Neutrophil (primary cell): ENCODE measurements around the gene UBE2D2.

Experiments used
- H3K27ac ChIP-seq: fragments of 200-600 bp; sonication (generic); 2 replicates; pipeline ENCODE4 v1.5.1; 2016; ENCODE audit warnings: mild to moderate bottlenecking, moderate library complexity
- H3K27me3 ChIP-seq: fragments of 200-600 bp; sonication (generic); 2 replicates; pipeline ENCODE4 v1.6.0; 2016; ENCODE audit warnings: mild to moderate bottlenecking
- H3K36me3 ChIP-seq: fragments of 200-600 bp; sonication (generic); 2 replicates; pipeline ENCODE4 v1.5.1; 2017
- H3K4me1 ChIP-seq, 2 experiments: fragments of 200-600 bp in 1 of 2; sonication (generic) in 1 of 2; 1 replicate in 1 of 2; 2 replicates in 1 of 2; pipeline versions ENCODE4 v1.5.1 to v1.6.1; 2013 to 2016; ENCODE audit warnings: low read depth in 1 of 2, low read length in 1 of 2, mild to moderate bottlenecking in 1 of 2, moderate library complexity in 1 of 2; ENCODE audit not compliant: control insufficient read depth in 1 of 2, insufficient read depth in 1 of 2
- H3K4me3 ChIP-seq, 2 experiments: fragments of 200-600 bp in 1 of 2; sonication (generic) in 1 of 2; 1 replicate in 1 of 2; 2 replicates in 1 of 2; pipeline ENCODE4 v1.5.1; 2013 to 2016; ENCODE audit warnings: low read depth in 1 of 2, low read length in 1 of 2, mild to moderate bottlenecking in 1 of 2, moderate library complexity in 1 of 2
- H3K9me3 ChIP-seq: fragments of 200-600 bp; sonication (generic); 2 replicates; pipeline ENCODE4 v1.5.1; 2016
- TF ChIP-seq, protein P1 (sequence below): fragments of 200-600 bp; sonication (generic); IDR thresholded peaks from 2 replicates; pipeline ENCODE4 v1.5.1; 2016; ENCODE audit warnings: antibody characterized with exemption

Gene UBE2D2

DNA sequence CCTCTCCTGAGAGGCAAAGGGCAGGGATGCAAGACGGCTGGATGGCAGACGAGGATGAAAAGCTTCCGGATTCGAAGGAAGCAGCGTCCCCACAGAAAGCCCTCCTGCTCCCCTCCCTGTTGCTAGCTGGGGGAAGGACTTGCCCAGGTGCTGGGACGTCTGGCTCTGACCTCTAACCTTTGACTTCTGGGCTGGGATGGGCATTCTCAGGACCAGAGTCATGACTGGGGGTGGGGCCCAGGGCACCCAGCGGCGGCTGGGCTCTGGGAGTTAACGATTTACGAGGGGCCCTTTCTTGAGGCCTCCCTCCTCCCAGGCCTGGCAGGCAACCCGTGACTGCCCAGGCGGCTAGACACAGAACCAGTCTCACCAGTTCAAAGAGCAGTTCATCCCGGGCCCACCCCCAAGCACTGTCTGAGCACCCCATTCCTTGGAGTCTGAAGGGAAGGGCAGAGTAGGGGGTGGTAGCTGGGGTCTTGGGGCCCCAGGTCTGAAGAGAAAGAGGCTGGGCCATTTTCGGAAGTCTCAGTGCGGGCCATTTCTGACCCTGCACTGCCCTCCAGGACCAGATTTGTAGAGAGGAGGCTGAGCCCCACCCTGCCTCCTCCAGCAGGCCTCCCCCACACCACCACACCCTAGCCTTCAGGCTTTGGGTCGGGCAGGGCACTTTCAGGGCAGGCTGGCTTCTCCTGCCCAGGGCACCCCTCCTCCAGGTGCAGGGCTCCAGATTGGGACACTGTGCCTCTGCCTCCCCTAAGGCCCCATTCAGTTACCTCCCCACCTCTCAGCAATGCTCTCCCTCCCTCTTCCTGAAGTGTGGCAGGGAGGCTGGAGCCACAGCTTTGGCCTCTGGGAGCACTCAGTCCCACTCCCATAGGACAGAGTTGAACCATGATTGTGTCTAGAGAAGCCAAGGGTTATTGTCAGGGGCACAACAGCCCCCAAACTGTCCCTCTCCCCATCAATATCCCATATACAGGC, 82.0 kb downstream of the UBE2D2 start:
- H3K36me3 ChIP-seq, result no peaks in the 10 kb centered on the region
- TF ChIP-seq, protein P1, sequence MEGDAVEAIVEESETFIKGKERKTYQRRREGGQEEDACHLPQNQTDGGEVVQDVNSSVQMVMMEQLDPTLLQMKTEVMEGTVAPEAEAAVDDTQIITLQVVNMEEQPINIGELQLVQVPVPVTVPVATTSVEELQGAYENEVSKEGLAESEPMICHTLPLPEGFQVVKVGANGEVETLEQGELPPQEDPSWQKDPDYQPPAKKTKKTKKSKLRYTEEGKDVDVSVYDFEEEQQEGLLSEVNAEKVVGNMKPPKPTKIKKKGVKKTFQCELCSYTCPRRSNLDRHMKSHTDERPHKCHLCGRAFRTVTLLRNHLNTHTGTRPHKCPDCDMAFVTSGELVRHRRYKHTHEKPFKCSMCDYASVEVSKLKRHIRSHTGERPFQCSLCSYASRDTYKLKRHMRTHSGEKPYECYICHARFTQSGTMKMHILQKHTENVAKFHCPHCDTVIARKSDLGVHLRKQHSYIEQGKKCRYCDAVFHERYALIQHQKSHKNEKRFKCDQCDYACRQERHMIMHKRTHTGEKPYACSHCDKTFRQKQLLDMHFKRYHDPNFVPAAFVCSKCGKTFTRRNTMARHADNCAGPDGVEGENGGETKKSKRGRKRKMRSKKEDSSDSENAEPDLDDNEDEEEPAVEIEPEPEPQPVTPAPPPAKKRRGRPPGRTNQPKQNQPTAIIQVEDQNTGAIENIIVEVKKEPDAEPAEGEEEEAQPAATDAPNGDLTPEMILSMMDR, result no peak
- no peak overlapping the region for H3K27ac ChIP-seq
- H3K9me3 ChIP-seq, result no peaks in the 10 kb centered on the region
- peaks cover 100% of the 10 kb centered on the region for H3K27me3 ChIP-seq
- no peak overlapping the region for H3K4me3 ChIP-seq
- H3K4me1 ChIP-seq, result peaks cover 5 to 12% of the 10 kb centered on the region in 2 experiments

DNA sequence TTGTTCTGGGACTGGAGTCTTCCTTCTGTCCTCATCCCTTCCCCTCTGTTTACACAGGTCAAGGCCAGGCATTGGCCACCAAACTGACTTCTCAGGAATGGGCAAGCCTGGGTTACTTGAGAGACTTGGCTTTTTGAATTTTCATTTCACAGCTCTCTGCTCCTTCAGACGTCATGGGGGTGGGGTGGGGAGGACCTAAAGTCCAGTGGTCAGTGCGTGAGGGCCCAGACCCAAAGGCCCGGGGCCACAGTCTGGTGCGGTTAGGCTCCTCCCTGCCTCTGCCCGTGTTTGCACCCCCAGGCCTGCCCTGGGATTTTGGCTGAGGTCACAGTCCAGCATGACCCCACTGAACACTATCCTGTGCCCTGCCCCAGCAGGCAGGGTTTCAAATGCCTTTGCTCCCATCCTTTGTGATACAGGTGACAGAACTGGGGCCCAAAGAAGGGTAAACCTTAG, 82.9 kb downstream of the UBE2D2 start:
- Histone ChIP-seq H3K36me3 (no peaks in the 10 kb centered on the region), H3K4me1 (peaks cover 7 to 20% of the 10 kb centered on the region in 2 experiments), H3K27ac (no peak overlapping the region), H3K9me3 (no peaks in the 10 kb centered on the region), H3K27me3 (peaks cover 100% of the 10 kb centered on the region), H3K4me3 (no peak overlapping the region)
- TF ChIP-seq, protein P1, result no peak

DNA sequence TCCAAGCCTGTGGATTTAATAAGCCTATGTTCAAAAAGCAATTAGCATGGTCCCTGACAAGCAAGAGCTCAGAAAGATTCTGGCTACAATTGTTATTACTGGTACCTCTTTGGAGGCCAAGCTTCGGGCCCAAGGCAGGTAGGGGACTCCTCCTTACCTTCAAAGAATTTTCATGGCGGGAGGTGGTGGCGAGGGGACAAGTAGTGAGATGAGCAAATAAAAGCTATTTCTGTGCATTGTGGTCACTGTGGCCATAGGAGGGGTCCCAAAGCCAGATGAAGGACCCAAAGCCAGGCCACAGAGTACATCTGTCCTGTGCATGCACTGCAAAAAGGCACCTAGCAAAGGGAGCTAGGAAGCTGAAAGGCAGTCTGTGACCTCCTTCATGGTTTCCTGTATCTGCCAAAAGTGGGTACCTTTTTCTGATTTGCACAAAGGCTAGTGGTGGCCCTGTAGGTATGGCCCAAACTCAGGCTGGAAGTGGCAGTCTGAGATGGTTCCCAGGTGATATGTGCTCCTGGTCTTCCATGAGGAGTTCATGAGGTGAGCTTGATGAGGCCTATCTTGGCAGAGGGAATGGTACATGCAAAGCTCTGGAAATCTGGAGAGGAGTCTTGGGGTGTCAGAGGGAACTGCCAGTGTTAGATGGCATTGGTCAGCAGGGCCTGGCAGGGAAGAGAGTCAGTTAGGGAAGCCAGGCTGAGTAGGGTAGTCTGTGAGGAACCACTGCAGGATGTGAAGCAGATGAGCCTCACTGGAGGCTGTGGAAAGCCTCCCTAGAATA, 83.7 kb downstream of the UBE2D2 start:
- no peak overlapping the region for H3K27ac ChIP-seq
- H3K4me1 ChIP-seq, result peaks cover 16 to 28% of the 10 kb centered on the region in 2 experiments
- no peaks in the 10 kb centered on the region for H3K9me3 ChIP-seq
- peaks cover 100% of the 10 kb centered on the region for H3K27me3 ChIP-seq
- H3K4me3 ChIP-seq, result no peak overlapping the region
- H3K36me3 ChIP-seq, result no peaks in the 10 kb centered on the region
- TF ChIP-seq, protein P1, result no peak

DNA sequence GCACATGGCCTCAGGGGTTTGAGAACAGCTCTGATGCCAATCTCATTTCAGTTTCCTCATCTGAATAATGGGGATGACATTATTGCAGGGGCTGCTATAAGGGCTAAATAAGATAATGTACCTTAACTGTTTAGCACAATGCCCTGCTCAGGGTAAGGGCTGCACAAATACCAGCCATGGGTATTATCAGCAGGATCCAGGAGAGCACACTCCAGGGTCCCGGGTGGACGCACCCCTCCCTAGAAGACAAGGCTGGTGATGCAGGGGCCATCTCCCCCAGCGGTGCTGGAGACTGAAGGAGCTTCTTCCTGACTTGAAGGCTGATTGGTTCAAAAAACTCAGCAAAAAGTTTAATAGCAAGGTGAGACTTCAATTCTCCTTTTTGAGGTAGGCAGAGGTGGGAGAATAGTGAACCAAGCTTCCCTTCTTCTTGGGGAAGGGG, 84.3 kb downstream of the UBE2D2 start:
- Histone ChIP-seq H3K27ac (no peak overlapping the region), H3K4me1 (peaks cover 19 to 34% of the 10 kb centered on the region in 2 experiments), H3K4me3 (no peak overlapping the region)

DNA sequence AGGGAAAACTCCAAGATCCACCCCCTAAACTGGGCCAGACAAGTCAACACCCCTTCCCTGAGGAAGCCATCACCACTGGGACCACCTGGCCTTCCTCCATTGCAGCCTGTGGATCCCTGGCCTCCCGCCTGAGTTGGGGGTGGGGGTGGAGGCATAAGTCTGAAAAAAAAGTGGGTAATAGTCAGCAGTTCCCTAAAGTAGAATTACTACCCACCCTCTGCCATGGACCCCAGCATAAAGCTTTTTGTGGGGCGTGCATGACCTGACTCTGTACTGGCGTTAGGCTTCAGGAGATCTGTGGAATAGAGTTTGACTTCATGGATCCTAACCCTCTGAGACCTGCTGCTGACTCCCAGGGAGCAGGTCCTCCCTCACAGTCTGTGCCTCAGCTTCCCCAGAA, 85.0 kb downstream of the UBE2D2 start:
- no peaks in the 10 kb centered on the region for H3K36me3 ChIP-seq
- no peak overlapping the region for H3K27ac ChIP-seq
- H3K27me3 ChIP-seq, result peaks cover 100% of the 10 kb centered on the region
- H3K9me3 ChIP-seq, result no peaks in the 10 kb centered on the region
- no peak overlapping the region for H3K4me3 ChIP-seq
- TF ChIP-seq, protein P1, result no peak
- H3K4me1 ChIP-seq, result peaks cover 19 to 34% of the 10 kb centered on the region in 2 experiments

More for the DNA sequence above, 84.3 kb downstream of the UBE2D2 start:
- H3K9me3 ChIP-seq, result no peaks in the 10 kb centered on the region
- no peaks in the 10 kb centered on the region for H3K36me3 ChIP-seq
- TF ChIP-seq, protein P1, result no peak
- H3K27me3 ChIP-seq, result peaks cover 100% of the 10 kb centered on the region
